GM18498 (cell line): Measurements from ENCODE around the gene NCLN.
A peak's percentile ranks its signal among the peaks of the same experiment; 100 is the strongest.
"Not testable (repeated sequence)": the region's sequence is repeated elsewhere in the genome, so short reads cannot be mapped to it uniquely, and the experiment has no call there.

Source experiments
- ATAC-seq: cut with Tn5 transposase; IDR thresholded peaks from one replicate; pipeline ENCODE4 v1.9.1; 2021; ENCODE audit warnings: mild to moderate bottlenecking, moderate library complexity; ENCODE audit not compliant: unreplicated experiment

NCLN gene

DNA sequence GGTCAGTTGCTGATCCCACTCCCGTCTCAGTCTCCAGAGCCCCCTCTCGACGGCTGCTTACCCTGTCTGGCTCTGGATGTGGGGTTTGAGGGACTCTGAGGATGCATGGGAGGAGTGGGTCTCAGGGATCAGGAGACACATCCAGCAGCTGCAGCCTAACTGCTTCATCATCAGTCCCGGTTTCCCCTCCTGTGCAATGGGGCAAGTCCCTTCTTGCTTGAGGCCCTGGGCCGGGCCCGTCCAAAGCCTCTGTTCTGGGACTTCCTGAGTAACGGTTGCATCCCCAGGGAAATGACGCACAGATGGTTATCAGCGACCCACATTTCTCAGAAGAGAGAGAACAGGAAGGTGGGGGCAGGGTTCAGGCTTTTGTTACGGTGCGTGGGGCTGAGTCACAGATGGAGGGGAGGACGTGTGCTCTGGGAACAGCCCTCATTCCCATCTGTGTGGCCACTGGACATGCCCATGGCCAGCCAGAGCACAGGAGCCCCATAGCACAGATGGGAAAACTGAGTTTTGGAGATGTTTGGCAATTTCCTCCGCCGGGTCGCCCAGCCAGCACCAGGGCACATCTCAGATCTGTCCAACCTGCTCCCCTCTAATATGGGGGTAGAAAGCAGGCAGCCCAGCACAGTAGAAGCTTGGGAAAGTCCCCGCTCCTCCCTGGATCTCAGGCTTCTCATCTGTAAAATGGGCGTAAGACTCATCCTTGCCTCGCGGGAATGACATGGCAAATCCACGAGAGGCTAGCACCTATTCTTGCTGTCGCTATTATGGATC lies 30.6 kb upstream of the NCLN start:
- ATAC-seq: peak; percentile 79

DNA sequence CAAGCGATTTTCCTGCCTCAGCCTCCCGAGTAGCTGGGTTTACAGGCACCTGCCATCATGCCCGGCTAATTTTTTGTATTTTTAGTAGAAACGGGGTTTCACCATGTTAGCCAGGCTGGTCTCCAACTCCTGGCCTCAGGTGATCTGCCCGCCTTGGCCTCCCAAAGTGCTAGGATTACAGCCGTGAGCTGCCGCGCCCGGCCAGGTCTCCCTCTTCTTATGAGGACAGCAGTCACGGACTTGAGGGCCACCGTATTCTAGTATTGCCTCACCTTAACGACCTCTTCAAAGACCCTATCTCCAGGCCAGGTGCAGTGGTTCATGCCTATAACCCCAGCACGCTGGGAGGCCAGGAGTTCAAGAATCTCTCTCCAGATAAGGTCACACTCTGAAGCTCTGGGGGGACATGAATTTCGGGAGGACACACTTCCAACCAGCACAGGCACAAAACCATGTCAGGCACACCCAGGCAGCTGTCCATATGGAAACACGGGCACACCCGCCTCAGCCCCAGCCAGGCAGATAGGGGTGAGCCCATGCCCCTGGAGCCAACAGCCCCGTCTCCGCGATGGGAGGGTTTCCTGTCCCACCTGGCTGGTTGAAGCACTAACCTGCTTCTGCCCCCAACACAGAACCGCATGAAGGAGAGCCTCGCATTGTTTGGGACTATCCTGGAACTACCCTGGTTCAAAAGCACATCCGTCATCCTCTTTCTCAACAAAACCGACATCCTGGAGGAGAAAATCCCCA lies 28.5 kb upstream of the NCLN start:
- no peak for ATAC-seq

GRCh38 chr19:3159565-3159964 lies 26.2 kb upstream of the NCLN start:
- no peak for ATAC-seq

DNA sequence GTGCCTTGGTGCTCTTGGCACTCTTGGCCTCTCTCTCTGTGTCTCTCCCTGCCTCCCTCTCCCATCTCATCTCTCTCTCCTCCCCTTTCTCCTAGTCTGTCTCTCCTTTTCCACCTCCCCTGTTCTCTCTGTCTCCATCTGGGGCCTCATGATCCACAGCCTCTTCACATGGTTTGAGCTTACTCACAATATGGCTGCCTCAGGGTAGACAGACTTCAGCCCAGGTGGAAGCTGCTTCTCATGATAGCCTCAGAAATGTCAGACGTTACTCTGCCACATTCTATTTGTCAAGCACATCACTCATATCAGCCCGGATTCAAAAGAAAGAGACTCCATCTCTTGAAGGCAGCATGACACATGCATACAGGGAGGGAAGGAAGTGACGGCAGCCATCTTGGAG lies 25.5 kb upstream of the NCLN start:
- ATAC-seq: no peak

DNA sequence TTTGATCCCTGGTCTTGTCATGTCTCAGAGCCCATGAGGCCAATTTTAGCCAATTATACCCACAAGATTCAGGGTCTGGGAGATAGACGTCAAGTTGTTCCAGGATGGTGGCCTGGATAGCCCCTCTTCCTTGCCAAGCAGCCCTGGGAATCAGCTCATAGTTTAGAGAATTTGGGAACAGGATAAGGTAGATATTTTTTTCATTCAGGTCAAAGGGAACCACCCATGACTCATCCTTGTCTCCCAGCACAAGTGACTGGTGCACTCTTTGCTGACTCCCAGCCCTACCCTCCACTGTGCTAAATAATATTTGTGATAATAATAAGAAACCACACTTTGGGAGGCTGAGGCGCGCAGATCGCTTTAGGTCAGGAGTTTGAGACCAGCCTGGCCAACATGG lies 24.3 kb upstream of the NCLN start:
- no peak for ATAC-seq

DNA sequence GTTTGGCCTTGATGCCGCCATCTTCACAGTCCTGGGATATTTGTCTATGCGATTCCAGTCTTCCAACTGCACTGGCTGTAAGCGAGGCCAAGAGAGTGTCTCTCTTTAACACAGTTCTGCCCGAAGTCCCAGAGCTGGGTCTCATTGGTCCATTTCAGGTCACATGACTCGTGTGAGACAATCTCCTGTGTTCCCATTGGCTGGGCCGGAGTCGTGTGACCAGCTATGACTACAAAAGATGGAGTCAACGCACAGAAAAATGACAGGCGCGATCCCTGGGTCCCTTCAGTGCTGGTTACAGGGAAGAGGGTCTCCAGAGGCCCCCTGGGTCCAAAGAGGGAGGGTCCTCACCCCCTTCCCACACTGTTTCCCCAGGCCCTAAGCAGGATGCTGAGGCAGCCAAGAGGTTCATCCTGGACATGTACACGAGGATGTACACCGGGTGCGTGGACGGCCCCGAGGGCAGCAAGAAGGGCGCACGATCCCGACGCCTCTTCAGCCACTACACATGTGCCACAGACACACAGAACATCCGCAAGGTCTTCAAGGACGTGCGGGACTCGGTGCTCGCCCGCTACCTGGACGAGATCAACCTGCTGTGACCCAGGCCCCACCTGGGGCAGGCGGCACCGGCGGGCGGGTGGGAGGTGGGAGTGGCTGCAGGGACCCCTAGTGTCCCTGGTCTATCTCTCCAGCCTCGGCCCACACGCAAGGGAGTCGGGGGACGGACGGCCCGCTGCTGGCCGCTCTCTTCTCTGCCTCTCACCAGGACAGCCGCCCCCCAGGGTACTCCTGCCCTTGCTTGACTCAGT lies 23.1 kb upstream of the NCLN start:
- no peak for ATAC-seq

DNA sequence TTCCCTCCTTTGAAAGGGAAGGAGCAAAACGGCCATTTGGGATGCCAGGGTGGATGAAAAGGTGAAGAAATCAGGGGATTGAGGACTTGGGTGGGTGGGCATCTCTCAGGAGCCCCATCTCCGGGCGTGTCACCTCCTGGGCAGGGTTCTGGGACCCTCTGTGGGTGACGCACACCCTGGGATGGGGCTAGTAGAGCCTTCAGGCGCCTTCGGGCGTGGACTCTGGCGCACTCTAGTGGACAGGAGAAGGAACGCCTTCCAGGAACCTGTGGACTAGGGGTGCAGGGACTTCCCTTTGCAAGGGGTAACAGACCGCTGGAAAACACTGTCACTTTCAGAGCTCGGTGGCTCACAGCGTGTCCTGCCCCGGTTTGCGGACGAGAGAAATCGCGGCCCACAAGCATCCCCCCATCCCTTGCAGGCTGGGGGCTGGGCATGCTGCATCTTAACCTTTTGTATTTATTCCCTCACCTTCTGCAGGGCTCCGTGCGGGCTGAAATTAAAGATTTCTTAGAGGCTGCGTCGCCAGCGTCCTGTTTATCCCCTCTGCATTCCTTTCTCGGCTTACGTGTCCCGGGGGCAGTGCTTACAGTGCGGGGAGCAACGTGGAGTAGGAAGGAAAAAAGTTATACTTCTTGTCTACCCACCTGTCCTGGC lies 22.4 kb upstream of the NCLN start:
- ATAC-seq: no peak

DNA sequence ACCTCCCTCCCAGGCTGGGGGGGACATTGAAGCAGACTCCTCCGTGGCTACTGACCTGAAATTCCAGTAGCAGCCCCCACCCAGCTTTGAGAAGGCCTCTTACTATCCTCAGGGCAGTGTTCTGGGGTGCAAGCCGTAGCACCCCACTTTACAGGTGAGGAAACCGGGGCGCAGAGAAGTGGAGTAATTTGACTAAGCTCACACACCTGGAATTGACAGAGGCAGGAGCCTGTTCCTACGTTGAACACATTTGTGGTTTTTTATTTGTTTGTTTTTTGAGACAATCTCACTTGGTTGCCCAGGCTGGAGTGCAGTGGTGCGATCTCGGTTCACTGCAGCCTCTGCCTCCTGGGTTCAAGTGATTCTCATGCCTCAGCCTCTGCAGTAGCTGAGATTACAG lies 21.8 kb upstream of the NCLN start:
- no peak for ATAC-seq

DNA sequence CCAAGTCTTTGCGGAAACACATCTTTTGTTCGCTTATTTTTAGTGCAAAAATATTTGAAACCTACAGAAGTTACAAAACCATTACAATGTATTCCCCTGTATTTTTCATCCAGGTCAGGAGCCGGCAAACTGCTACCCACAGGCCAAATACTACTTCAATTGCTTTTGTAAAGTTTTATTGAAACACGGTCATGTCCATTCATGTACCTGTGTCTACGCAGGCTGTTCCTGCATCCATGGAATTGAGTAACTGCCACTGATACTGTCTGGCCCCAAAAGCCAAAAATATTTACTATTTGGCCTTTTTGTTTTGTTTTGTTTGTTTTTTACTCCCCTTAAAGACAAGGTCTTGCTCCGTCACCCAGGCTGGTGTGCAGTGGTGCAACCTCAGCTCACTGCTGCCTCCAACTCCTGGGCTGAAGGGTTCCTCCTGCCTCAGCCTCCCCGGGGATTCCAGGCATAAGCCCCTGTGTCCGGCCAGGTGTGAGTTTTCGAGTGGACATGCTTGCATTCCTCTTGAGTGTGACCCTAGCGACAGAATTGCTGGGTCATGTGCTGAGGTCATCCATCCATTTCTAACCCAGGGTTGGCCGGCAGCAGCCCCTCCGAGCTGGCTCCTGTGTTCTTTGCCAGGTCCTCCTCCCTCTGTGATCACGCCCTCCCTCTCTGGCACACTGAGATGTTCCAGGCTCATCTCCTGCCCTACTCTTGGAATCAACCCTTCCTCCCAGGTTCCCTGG lies 18.0 kb upstream of the NCLN start:
- no peak for ATAC-seq

GRCh38 chr19:3171894-3172672 lies 13.6 kb upstream of the NCLN start:
- ATAC-seq: no peak

DNA sequence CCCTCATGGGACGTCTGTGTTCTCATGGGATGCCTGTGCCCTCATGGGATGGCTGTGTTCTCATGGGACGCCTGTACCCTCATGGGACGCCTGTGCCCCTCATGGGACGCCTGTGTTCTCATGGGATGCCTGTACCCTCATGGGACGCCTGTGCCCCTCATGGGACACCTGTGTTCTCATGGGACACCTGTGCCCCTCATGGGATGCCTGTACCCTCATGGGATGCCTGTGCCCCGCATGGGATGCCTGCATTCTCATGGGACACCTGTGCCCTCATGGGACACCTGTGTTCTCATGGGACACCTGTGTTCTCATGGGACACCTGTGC lies 13.1 kb upstream of the NCLN start:
- not testable (repeated sequence) for ATAC-seq

DNA sequence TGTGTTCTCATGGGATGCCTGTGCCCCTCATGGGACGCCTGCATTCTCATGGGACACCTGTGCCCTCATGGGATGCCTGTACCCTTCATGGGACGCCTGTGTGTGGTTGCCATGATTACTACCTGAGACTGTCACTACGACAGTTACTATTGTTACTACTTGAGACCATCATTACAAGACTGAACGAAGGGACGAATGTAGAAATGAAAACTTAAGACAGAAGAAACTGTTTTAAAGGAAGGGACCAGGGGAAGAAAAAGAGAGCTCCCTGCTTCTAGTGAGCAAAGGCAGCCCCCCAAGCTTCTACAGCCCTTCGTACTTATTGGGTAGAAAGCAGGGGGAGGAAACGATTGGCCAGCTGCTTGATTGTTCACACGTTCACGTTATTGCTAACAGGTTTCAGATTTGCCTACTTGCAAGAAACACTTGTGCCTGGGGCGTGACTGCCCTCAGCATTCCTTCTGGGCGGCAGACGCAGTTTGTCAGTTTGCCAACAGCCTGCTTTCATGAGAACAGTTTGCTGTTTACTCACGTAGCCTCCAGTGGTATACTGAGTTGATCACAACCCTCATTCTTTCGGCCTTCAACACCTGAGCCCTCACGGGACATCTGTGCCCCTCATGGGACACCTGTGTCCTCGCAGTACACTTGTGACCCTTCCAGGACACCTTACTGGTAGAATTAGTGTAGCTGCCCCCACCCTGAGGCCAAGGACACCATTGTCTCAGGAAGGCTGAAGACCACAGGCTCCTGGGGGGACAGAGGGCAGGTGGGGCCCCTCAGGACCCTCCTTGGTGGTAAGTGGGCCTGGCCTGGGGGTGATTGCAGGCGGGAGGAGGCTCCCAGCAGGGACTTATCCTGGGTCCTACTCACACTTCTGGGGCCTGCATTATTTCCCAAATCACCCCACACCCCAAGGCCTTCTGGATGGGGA lies 9.7 kb upstream of the NCLN start:
- ATAC-seq: no peak

DNA sequence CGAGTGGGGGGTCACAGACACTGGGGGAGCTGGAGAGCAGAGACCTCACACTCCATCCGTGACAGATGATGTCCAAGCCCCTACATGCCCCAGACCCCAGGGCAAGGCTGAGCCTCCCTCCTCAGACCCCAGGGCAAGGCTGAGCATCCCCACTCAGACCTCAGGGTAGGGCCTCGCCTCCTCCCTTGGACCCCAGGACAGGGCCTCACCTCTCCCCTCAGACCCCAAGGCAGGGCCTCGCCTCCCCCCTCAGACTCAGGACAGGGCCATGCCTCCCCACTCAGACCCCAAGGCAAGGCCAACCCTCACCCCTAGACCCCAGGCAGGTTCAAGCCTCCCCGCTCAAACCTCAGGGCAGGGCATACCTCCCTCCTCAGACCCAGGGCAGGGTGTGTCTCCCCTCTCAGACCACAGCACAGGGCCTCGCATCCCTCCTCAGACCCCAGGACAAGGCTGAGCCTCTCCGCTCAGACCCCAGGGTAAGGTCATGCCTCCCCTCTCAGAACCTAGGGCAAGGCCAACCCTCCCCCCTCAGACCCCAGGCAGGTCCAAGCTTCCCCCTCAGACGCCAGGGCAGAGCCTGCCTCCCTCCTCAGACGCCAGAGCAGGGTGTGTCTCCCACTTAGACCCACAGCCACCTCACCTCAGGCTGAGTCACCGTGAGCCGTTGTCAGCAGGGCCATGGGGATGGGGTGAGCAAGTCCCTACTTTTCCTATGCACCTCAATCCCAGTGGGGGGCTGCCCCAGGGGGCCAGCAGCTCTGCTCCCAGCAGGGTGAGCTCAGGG lies 8.8 kb upstream of the NCLN start:
- no peak for ATAC-seq

GRCh38 chr19:3178377-3178972 lies 7.3 kb upstream of the NCLN start, which contains the start of gene S1PR4:
Gene S1PR4 (plus strand): TSS chr19:3178769. CDS start chr19:3178793, 24 bp downstream.
- peak; percentile 42 for ATAC-seq

DNA sequence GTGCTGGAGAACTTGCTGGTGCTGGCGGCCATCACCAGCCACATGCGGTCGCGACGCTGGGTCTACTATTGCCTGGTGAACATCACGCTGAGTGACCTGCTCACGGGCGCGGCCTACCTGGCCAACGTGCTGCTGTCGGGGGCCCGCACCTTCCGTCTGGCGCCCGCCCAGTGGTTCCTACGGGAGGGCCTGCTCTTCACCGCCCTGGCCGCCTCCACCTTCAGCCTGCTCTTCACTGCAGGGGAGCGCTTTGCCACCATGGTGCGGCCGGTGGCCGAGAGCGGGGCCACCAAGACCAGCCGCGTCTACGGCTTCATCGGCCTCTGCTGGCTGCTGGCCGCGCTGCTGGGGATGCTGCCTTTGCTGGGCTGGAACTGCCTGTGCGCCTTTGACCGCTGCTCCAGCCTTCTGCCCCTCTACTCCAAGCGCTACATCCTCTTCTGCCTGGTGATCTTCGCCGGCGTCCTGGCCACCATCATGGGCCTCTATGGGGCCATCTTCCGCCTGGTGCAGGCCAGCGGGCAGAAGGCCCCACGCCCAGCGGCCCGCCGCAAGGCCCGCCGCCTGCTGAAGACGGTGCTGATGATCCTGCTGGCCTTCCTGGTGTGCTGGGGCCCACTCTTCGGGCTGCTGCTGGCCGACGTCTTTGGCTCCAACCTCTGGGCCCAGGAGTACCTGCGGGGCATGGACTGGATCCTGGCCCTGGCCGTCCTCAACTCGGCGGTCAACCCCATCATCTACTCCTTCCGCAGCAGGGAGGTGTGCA lies 6.6 kb upstream of the NCLN start:
- peak; percentile 15 for ATAC-seq

- ATAC-seq: peak; percentile 11
These were observed 5.9 kb upstream of the NCLN start for GRCh38 chr19:3179739-3180293.
